ENCODE data around the gene ABL2. TPM values are rescaled to one million over a fixed set of nuclear protein-coding genes. Genes with fewer than 3 reads are reported as not detected.

The ABL2 gene
- total and polyA plus RNA-seq, 9 of the 15 experiments (the other 6 are each of a cell fraction or from before 2014, with no cell fraction given): 1.4 to 15.0 (median 8.6) TPM

DNA sequence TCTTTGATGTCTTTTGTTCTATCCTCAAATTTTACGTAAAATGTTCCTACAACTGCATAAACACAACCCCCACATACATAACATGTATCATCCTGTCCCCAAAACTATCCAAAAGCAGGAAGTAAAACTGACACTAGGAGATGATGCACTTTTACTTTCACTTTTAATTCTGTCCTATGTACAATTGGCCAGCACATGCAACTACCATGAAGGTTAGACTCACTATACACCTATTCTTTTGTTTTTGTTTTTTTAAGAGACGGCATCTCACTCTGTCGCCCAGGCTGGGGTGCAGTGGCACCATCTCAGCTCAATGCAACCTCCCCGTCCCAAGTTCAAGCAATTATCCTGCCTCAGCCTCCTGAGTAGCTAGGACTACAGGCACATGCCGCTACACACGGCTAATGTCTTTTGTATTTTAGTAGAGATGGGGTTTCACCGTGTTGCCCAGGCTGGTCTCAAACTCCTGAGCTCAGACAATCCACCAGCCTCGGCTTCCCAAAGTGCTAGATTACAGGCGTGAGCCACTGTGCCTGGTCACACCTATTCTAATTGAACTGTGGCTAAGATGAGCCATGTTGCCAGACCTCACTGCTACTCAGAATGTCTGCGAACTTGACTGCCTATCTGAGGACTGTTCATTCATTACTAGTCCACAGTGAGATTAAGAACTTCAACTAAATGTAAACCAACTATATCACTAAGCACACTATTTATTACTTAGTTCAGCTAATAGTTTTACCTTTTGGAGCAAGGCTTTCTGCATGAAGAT, 99.6 kb downstream of the ABL2 start (continued):
- TF ChIP-seq EWSR1 (IDR thresholded peaks at IDR 0.05; ENCODE audit: borderline replicate concordance, low read depth, partially characterized antibody): no peak
- peak in 1 of 2 experiments; percentile 65; a peak in 2 of 4 replicates for TF ChIP-seq ZNF639 (CRISPR knock-in tag; conservative IDR thresholded peaks at IDR 0.05 in 1 of 2, IDR thresholded peaks at IDR 0.05 in 1 of 2)
- TF ChIP-seq SMAD4 (CRISPR knock-in tag; conservative IDR thresholded peaks at IDR 0.05): peak; percentile 42; the same call in 1 of the 2 replicates
- TF ChIP-seq ZNF655 (CRISPR knock-in tag; IDR thresholded peaks at IDR 0.05): no peak
- TF ChIP-seq POLR2A (conservative IDR thresholded peaks at IDR 0.05): no peak
- no peak for TF ChIP-seq ZNF780A (CRISPR knock-in tag; IDR thresholded peaks at IDR 0.05)
- TF ChIP-seq, protein P1, sequence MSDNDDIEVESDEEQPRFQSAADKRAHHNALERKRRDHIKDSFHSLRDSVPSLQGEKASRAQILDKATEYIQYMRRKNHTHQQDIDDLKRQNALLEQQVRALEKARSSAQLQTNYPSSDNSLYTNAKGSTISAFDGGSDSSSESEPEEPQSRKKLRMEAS (CRISPR knock-in tag; IDR thresholded peaks at IDR 0.05): peak; percentile 74; the same call in 1 of the 2 replicates
- no peak for TF ChIP-seq NR2F6 (CRISPR knock-in tag; IDR thresholded peaks at IDR 0.05)
- no peak for TF ChIP-seq SIRT6 (IDR thresholded peaks at IDR 0.05; ENCODE audit: low read depth, low read length)
- 0 out of 2 replicates have a peak, but pooled peaks have one; percentile 21 for TF ChIP-seq PKNOX1 (IDR thresholded peaks at IDR 0.05)
- TF ChIP-seq L3MBTL2 (IDR thresholded peaks at IDR 0.05): peak; percentile 87
- TF ChIP-seq RNF2 (IDR thresholded peaks at IDR 0.05): no peak
- TF ChIP-seq NR2C2 (CRISPR knock-in tag; IDR thresholded peaks at IDR 0.05): no peak
- peak; percentile 36; the same call in 1 of the 2 replicates for TF ChIP-seq NR2C2 (tag; IDR thresholded peaks at IDR 0.05)
- TF ChIP-seq FOS (IDR thresholded peaks at IDR 0.05; ENCODE audit: extremely low read depth, insufficient read length): no peak
- TF ChIP-seq NR4A1 (CRISPR knock-in tag; IDR thresholded peaks at IDR 0.05): no peak
- peak; percentile 50; the same call in 1 of the 2 replicates for TF ChIP-seq NR4A1 (tag; IDR thresholded peaks at IDR 0.05)
- TF ChIP-seq SRSF9 (IDR thresholded peaks at IDR 0.05; ENCODE audit: borderline replicate concordance, low read depth, low read length): no peak
- no peak for TF ChIP-seq ZNF239 (CRISPR knock-in tag; IDR thresholded peaks at IDR 0.05)
- TF ChIP-seq CBFA2T3 (IDR thresholded peaks at IDR 0.05): no peak
- TF ChIP-seq HNRNPK (IDR thresholded peaks at IDR 0.05; ENCODE audit: low read depth, low read length, poor library complexity, severe bottlenecking): no peak
- no peak for TF ChIP-seq RFX5 (IDR thresholded peaks at IDR 0.05; ENCODE audit: low read depth, low read length)
- TF ChIP-seq MEIS2 (IDR thresholded peaks at IDR 0.05; ENCODE audit: partially characterized antibody): peak; percentile 65
- TF ChIP-seq BDP1 (IDR thresholded peaks at IDR 0.05; ENCODE audit: insufficient read depth, insufficient read length): no peak
- no peak for TF ChIP-seq TGIF2 (CRISPR knock-in tag; IDR thresholded peaks at IDR 0.05)
- no peak for TF ChIP-seq CBX1 (IDR thresholded peaks at IDR 0.05; ENCODE audit: low read depth)
- TF ChIP-seq PRMT5 (CRISPR knock-in tag; IDR thresholded peaks at IDR 0.05): no peak
